ENCODE results near the gene C8A.

The C8A gene

DNA sequence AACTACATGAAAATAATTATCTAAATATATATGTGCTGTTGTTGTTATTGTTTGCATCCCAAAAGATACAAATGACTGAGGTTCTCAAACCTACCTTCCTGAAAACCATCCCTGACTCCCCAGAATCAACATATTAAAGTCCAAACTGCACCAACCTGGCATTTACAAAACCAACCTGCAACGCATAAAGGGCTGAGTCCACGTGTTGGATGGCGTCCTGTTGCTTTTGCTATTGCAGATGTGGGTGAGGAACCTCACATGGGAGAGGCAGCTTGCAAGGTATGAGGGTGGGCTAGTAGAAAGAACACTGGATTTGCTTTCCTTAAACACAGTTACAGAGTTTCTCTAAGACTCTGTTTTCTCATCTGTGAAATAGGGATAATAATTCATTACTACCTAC lies 112.8 kb downstream of the C8A start:
- no peak for DNase-seq (ENCODE audit: low read depth)

Measured in HS-27A (cell line).